Ecto neural progenitor cell (in vitro differentiated cells): ENCODE data around the gene FOXO3B.
"Not testable (repeated sequence)": the region's sequence is repeated elsewhere in the genome, so short reads cannot be mapped to it uniquely, and the experiment has no call there.

Experiments used
- DNase-seq: peaks from one replicate; pipeline ENCODE4 v3.0.0-alpha.2; 2018; ENCODE audit warnings: low spot score

Gene FOXO3B

GRCh38 chr17:18650094-18650493 lies 32.0 kb downstream of the FOXO3B start:
- DNase-seq = not testable (repeated sequence)

GRCh38 chr17:18644291-18644690 lies 37.8 kb downstream of the FOXO3B start, which contains the start of gene TBC1D28:
Gene TBC1D28, minus strand, starts transcription at chr17:18644391. Its CDS starts 3,039 bp downstream, at chr17:18641352.
- DNase-seq = not testable (repeated sequence)

GRCh38 chr17:18643124-18643523 lies 39.0 kb downstream of the FOXO3B start:
- DNase-seq = not testable (repeated sequence)

GRCh38 chr17:18638357-18638756 lies 43.8 kb downstream of the FOXO3B start:
- DNase-seq = not testable (repeated sequence)

- DNase-seq = not testable (repeated sequence)
These were observed 45.9 kb downstream of the FOXO3B start for GRCh38 chr17:18636237-18636636.

- not testable (repeated sequence) for DNase-seq
These were observed 46.3 kb downstream of the FOXO3B start for GRCh38 chr17:18635773-18636172.

GRCh38 chr17:18634550-18635263 lies 47.4 kb downstream of the FOXO3B start:
- DNase-seq = peak; percentile 39
